ENCODE results near the gene VENTX. TPM values are rescaled to one million over a fixed set of nuclear protein-coding genes. Genes with fewer than 3 reads are reported as not detected.

Gene VENTX
- total RNA-seq, 2 donors from 2014 or later: 5.1 to 9.5 TPM

DNA sequence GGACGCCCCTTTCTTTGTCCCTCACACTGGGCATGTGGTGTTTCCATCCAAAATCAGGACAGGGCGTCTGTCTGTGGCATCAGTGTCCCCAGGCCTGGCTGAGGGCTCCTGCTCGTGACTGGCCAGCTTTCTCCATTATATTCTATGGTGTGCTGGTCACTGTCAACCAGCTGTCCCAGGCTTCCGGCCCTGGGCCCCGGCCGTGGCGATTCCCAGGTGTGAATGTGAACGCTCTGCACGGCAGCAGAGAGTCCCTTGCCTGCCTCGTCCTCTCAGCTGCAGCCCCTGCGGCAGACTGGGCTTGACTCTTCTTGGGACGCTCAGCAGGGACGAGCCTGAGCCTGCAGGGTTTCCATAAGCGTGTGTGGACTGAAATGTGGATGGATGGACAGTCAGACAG is 13.6 kb upstream of the VENTX start:
- DNase-seq (ENCODE audit: low spot score): no peak
- H3K36me3 ChIP-seq: no peaks in the 10 kb centered on the region
- H3K27me3 ChIP-seq (replicated peaks; ENCODE audit: insufficient read depth): no peaks in the 10 kb centered on the region
- H3K9me3 ChIP-seq: no peaks in the 10 kb centered on the region
- TF ChIP-seq, protein P1, sequence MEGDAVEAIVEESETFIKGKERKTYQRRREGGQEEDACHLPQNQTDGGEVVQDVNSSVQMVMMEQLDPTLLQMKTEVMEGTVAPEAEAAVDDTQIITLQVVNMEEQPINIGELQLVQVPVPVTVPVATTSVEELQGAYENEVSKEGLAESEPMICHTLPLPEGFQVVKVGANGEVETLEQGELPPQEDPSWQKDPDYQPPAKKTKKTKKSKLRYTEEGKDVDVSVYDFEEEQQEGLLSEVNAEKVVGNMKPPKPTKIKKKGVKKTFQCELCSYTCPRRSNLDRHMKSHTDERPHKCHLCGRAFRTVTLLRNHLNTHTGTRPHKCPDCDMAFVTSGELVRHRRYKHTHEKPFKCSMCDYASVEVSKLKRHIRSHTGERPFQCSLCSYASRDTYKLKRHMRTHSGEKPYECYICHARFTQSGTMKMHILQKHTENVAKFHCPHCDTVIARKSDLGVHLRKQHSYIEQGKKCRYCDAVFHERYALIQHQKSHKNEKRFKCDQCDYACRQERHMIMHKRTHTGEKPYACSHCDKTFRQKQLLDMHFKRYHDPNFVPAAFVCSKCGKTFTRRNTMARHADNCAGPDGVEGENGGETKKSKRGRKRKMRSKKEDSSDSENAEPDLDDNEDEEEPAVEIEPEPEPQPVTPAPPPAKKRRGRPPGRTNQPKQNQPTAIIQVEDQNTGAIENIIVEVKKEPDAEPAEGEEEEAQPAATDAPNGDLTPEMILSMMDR (IDR thresholded peaks at IDR 0.05): no peak
- H3K4me1 ChIP-seq (ENCODE audit: control insufficient read depth in 1 of 2, low read depth in 2 of 2): no peaks in the 10 kb centered on the region
- ATAC-seq (ENCODE audit: insufficient number of reproducible peaks, low FRiP score, low read depth): no peak
- H3K4me3 ChIP-seq: no peak overlapping the region
- no peak overlapping the region for H3K27ac ChIP-seq

GRCh38 chr10:133224756-133225372 is 12.8 kb upstream of the VENTX start:
- no peak for ATAC-seq (ENCODE audit: insufficient number of reproducible peaks, low FRiP score, low read depth)
- H3K27ac ChIP-seq: no peak overlapping the region
- no peak for DNase-seq (ENCODE audit: low spot score)
- H3K27me3 ChIP-seq (replicated peaks; ENCODE audit: insufficient read depth): no peaks in the 10 kb centered on the region
- no peaks in the 10 kb centered on the region for H3K4me1 ChIP-seq (ENCODE audit: control insufficient read depth in 1 of 2, low read depth in 2 of 2)
- H3K9me3 ChIP-seq: no peaks in the 10 kb centered on the region
- no peak overlapping the region for H3K4me3 ChIP-seq
- no peaks in the 10 kb centered on the region for H3K36me3 ChIP-seq
- TF ChIP-seq, protein P1 (IDR thresholded peaks at IDR 0.05): no peak

DNA sequence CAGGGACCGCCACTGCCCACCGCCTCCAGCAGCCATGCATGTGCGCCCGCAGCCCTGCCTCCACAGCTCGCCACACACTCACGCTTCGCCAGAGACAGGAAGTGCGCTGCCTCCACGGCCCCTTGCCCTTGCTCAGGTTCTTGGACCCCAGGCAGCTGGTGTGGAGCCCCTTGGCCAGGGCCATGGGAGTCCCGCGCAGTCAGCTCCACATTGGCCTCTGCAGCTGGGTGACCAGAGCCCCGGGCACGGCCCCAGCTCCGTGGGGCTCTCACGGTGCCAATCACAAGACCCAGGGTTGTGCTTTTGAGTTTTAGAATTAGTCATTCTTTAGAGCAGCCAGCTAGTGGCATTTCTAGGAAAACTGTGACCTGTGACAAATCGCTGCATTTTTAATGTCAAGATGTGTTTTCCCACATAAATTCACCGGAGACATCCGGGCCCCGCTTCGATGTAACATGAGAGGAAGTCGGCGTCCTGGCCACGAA is 11.9 kb upstream of the VENTX start:
- Histone ChIP-seq H3K4me3 (no peak overlapping the region), H3K27me3 (replicated peaks; ENCODE audit: insufficient read depth) (no peaks in the 10 kb centered on the region), H3K9me3 (no peaks in the 10 kb centered on the region), H3K4me1 (ENCODE audit: control insufficient read depth in 1 of 2, low read depth in 2 of 2) (no peaks in the 10 kb centered on the region), H3K36me3 (no peaks in the 10 kb centered on the region), H3K27ac (no peak overlapping the region)
- ATAC-seq (ENCODE audit: insufficient number of reproducible peaks, low FRiP score, low read depth) (no peak), DNase-seq (ENCODE audit: low spot score) (no peak)
- TF ChIP-seq, protein P1 (IDR thresholded peaks at IDR 0.05): no peak

GRCh38 chr10:133226251-133226808 is 11.3 kb upstream of the VENTX start:
- TF ChIP-seq, protein P1 (IDR thresholded peaks at IDR 0.05): no peak
- Histone ChIP-seq H3K4me1 (ENCODE audit: control insufficient read depth in 1 of 2, low read depth in 2 of 2) (no peaks in the 10 kb centered on the region), H3K9me3 (no peaks in the 10 kb centered on the region), H3K27me3 (replicated peaks; ENCODE audit: insufficient read depth) (no peaks in the 10 kb centered on the region), H3K27ac (no peak overlapping the region), H3K36me3 (no peaks in the 10 kb centered on the region), H3K4me3 (no peak overlapping the region)
- ATAC-seq (ENCODE audit: insufficient number of reproducible peaks, low FRiP score, low read depth) (no peak), DNase-seq (ENCODE audit: low spot score) (no peak)

GRCh38 chr10:133227256-133227655 is 10.4 kb upstream of the VENTX start:
- TF ChIP-seq, protein P1 (IDR thresholded peaks at IDR 0.05): no peak
- no peak overlapping the region for H3K4me3 ChIP-seq
- no peaks in the 10 kb centered on the region for H3K36me3 ChIP-seq
- no peaks in the 10 kb centered on the region for H3K9me3 ChIP-seq
- ATAC-seq (ENCODE audit: insufficient number of reproducible peaks, low FRiP score, low read depth) (no peak), DNase-seq (ENCODE audit: low spot score) (no peak)
- H3K27ac ChIP-seq: no peak overlapping the region
- H3K27me3 ChIP-seq (replicated peaks; ENCODE audit: insufficient read depth): no peaks in the 10 kb centered on the region
- H3K4me1 ChIP-seq (ENCODE audit: control insufficient read depth in 1 of 2, low read depth in 2 of 2): no peaks in the 10 kb centered on the region
